ENCODE measurements around the gene GALNT3.

The GALNT3 gene

GRCh38 chr2:165757906-165758675 lies 36.0 kb downstream of the GALNT3 start:
- no peak overlapping the region for H3K9ac ChIP-seq (ENCODE audit: low read depth in 1 of 2, low read length in 2 of 2)
- no peak overlapping the region for H3K27ac ChIP-seq (ENCODE audit: low read depth, low read length)
- H3K4me1 ChIP-seq (ENCODE audit: control insufficient read depth in 1 of 2, insufficient read depth in 2 of 2, low read length in 2 of 2): peaks cover 0 to 3% of the 10 kb centered on the region in 2 donors
- no peak overlapping the region for H3K4me3 ChIP-seq (ENCODE audit: low read depth in 1 of 2, low read length in 2 of 2)
- H3K27me3 ChIP-seq (ENCODE audit: control insufficient read depth in 1 of 2, insufficient read depth in 2 of 2, low read length in 2 of 2): no peaks in the 10 kb centered on the region
- no peaks in the 10 kb centered on the region for H3K9me3 ChIP-seq (ENCODE audit: control insufficient read depth in 1 of 2, low read length in 2 of 2)
- peaks cover 3 to 25% of the 10 kb centered on the region in 2 donors for H3K36me3 ChIP-seq (ENCODE audit: control insufficient read depth in 1 of 2, insufficient read depth in 2 of 2, low read length in 2 of 2)

GRCh38 chr2:165746501-165746900 lies 47.5 kb downstream of the GALNT3 start:
- Histone ChIP-seq H3K27ac (ENCODE audit: low read depth, low read length) (no peak overlapping the region), H3K4me1 (ENCODE audit: control insufficient read depth in 1 of 2, insufficient read depth in 2 of 2, low read length in 2 of 2) (no peaks in the 10 kb centered on the region)

GRCh38 chr2:165745916-165746315 lies 48.1 kb downstream of the GALNT3 start:
- Histone ChIP-seq H3K36me3 (ENCODE audit: control insufficient read depth in 1 of 2, insufficient read depth in 2 of 2, low read length in 2 of 2) (peaks cover 0 to 11% of the 10 kb centered on the region in 2 donors), H3K27me3 (ENCODE audit: control insufficient read depth in 1 of 2, insufficient read depth in 2 of 2, low read length in 2 of 2) (no peaks in the 10 kb centered on the region), H3K9me3 (ENCODE audit: control insufficient read depth in 1 of 2, low read length in 2 of 2) (no peaks in the 10 kb centered on the region), H3K9ac (ENCODE audit: low read depth in 1 of 2, low read length in 2 of 2) (no peak overlapping the region), H3K4me3 (ENCODE audit: low read depth in 1 of 2, low read length in 2 of 2) (no peak overlapping the region), H3K27ac (ENCODE audit: low read depth, low read length) (no peak overlapping the region), H3K4me1 (ENCODE audit: control insufficient read depth in 1 of 2, insufficient read depth in 2 of 2, low read length in 2 of 2) (no peaks in the 10 kb centered on the region)

More at GRCh38 chr2:165746501-165746900, 47.5 kb downstream of the GALNT3 start:
- Histone ChIP-seq H3K9me3 (ENCODE audit: control insufficient read depth in 1 of 2, low read length in 2 of 2) (no peaks in the 10 kb centered on the region), H3K27me3 (ENCODE audit: control insufficient read depth in 1 of 2, insufficient read depth in 2 of 2, low read length in 2 of 2) (no peaks in the 10 kb centered on the region), H3K36me3 (ENCODE audit: control insufficient read depth in 1 of 2, insufficient read depth in 2 of 2, low read length in 2 of 2) (peaks cover 0 to 11% of the 10 kb centered on the region in 2 donors), H3K9ac (ENCODE audit: low read depth in 1 of 2, low read length in 2 of 2) (no peak overlapping the region), H3K4me3 (ENCODE audit: low read depth in 1 of 2, low read length in 2 of 2) (no peak overlapping the region)

- no peak overlapping the region for H3K27ac ChIP-seq (ENCODE audit: low read depth, low read length)
- H3K27me3 ChIP-seq (ENCODE audit: control insufficient read depth in 1 of 2, insufficient read depth in 2 of 2, low read length in 2 of 2): no peaks in the 10 kb centered on the region
- no peak overlapping the region for H3K4me3 ChIP-seq (ENCODE audit: low read depth in 1 of 2, low read length in 2 of 2)
- no peaks in the 10 kb centered on the region for H3K9me3 ChIP-seq (ENCODE audit: control insufficient read depth in 1 of 2, low read length in 2 of 2)
- no peak overlapping the region for H3K9ac ChIP-seq (ENCODE audit: low read depth in 1 of 2, low read length in 2 of 2)
- no peaks in the 10 kb centered on the region for H3K4me1 ChIP-seq (ENCODE audit: control insufficient read depth in 1 of 2, insufficient read depth in 2 of 2, low read length in 2 of 2)
- H3K36me3 ChIP-seq (ENCODE audit: control insufficient read depth in 1 of 2, insufficient read depth in 2 of 2, low read length in 2 of 2): peaks cover 0 to 9% of the 10 kb centered on the region in 2 donors
These were observed 50.6 kb downstream of the GALNT3 start for GRCh38 chr2:165743442-165743841.

GRCh38 chr2:165725421-165725820 lies 68.6 kb downstream of the GALNT3 start:
- no peak overlapping the region for H3K9ac ChIP-seq (ENCODE audit: low read depth in 1 of 2, low read length in 2 of 2)
- no peak overlapping the region for H3K4me3 ChIP-seq (ENCODE audit: low read depth in 1 of 2, low read length in 2 of 2)
- H3K9me3 ChIP-seq (ENCODE audit: control insufficient read depth in 1 of 2, low read length in 2 of 2): no peaks in the 10 kb centered on the region
- H3K36me3 ChIP-seq (ENCODE audit: control insufficient read depth in 1 of 2, insufficient read depth in 2 of 2, low read length in 2 of 2): no peaks in the 10 kb centered on the region
- no peaks in the 10 kb centered on the region for H3K27me3 ChIP-seq (ENCODE audit: control insufficient read depth in 1 of 2, insufficient read depth in 2 of 2, low read length in 2 of 2)
- no peaks in the 10 kb centered on the region for H3K4me1 ChIP-seq (ENCODE audit: control insufficient read depth in 1 of 2, insufficient read depth in 2 of 2, low read length in 2 of 2)
- no peak overlapping the region for H3K27ac ChIP-seq (ENCODE audit: low read depth, low read length)

GRCh38 chr2:165720511-165720910 lies 73.5 kb downstream of the GALNT3 start:
- no peak overlapping the region for H3K27ac ChIP-seq (ENCODE audit: low read depth, low read length)

GRCh38 chr2:165718610-165719210 lies 75.3 kb downstream of the GALNT3 start:
- Histone ChIP-seq H3K9me3 (ENCODE audit: control insufficient read depth in 1 of 2, low read length in 2 of 2) (no peaks in the 10 kb centered on the region), H3K9ac (ENCODE audit: low read depth in 1 of 2, low read length in 2 of 2) (no peak overlapping the region), H3K4me1 (ENCODE audit: control insufficient read depth in 1 of 2, insufficient read depth in 2 of 2, low read length in 2 of 2) (no peaks in the 10 kb centered on the region), H3K27ac (ENCODE audit: low read depth, low read length) (no peak overlapping the region), H3K36me3 (ENCODE audit: control insufficient read depth in 1 of 2, insufficient read depth in 2 of 2, low read length in 2 of 2) (no peaks in the 10 kb centered on the region), H3K27me3 (ENCODE audit: control insufficient read depth in 1 of 2, insufficient read depth in 2 of 2, low read length in 2 of 2) (no peaks in the 10 kb centered on the region), H3K4me3 (ENCODE audit: low read depth in 1 of 2, low read length in 2 of 2) (no peak overlapping the region)

More at GRCh38 chr2:165720511-165720910, 73.5 kb downstream of the GALNT3 start:
- Histone ChIP-seq H3K27me3 (ENCODE audit: control insufficient read depth in 1 of 2, insufficient read depth in 2 of 2, low read length in 2 of 2) (no peaks in the 10 kb centered on the region), H3K4me3 (ENCODE audit: low read depth in 1 of 2, low read length in 2 of 2) (no peak overlapping the region), H3K9ac (ENCODE audit: low read depth in 1 of 2, low read length in 2 of 2) (no peak overlapping the region), H3K4me1 (ENCODE audit: control insufficient read depth in 1 of 2, insufficient read depth in 2 of 2, low read length in 2 of 2) (no peaks in the 10 kb centered on the region), H3K36me3 (ENCODE audit: control insufficient read depth in 1 of 2, insufficient read depth in 2 of 2, low read length in 2 of 2) (no peaks in the 10 kb centered on the region), H3K9me3 (ENCODE audit: control insufficient read depth in 1 of 2, low read length in 2 of 2) (no peaks in the 10 kb centered on the region)

- no peaks in the 10 kb centered on the region for H3K27me3 ChIP-seq (ENCODE audit: control insufficient read depth in 1 of 2, insufficient read depth in 2 of 2, low read length in 2 of 2)
- H3K9ac ChIP-seq (ENCODE audit: low read depth in 1 of 2, low read length in 2 of 2): no peak overlapping the region
- no peaks in the 10 kb centered on the region for H3K36me3 ChIP-seq (ENCODE audit: control insufficient read depth in 1 of 2, insufficient read depth in 2 of 2, low read length in 2 of 2)
- no peaks in the 10 kb centered on the region for H3K4me1 ChIP-seq (ENCODE audit: control insufficient read depth in 1 of 2, insufficient read depth in 2 of 2, low read length in 2 of 2)
- no peaks in the 10 kb centered on the region for H3K9me3 ChIP-seq (ENCODE audit: control insufficient read depth in 1 of 2, low read length in 2 of 2)
- no peak overlapping the region for H3K4me3 ChIP-seq (ENCODE audit: low read depth in 1 of 2, low read length in 2 of 2)
- no peak overlapping the region for H3K27ac ChIP-seq (ENCODE audit: low read depth, low read length)
These were observed 78.0 kb downstream of the GALNT3 start for GRCh38 chr2:165716091-165716490.

- Histone ChIP-seq H3K9me3 (ENCODE audit: control insufficient read depth in 1 of 2, low read length in 2 of 2) (no peaks in the 10 kb centered on the region), H3K27me3 (ENCODE audit: control insufficient read depth in 1 of 2, insufficient read depth in 2 of 2, low read length in 2 of 2) (no peaks in the 10 kb centered on the region), H3K4me1 (ENCODE audit: control insufficient read depth in 1 of 2, insufficient read depth in 2 of 2, low read length in 2 of 2) (no peaks in the 10 kb centered on the region), H3K27ac (ENCODE audit: low read depth, low read length) (no peak overlapping the region), H3K4me3 (ENCODE audit: low read depth in 1 of 2, low read length in 2 of 2) (no peak overlapping the region), H3K36me3 (ENCODE audit: control insufficient read depth in 1 of 2, insufficient read depth in 2 of 2, low read length in 2 of 2) (no peaks in the 10 kb centered on the region), H3K9ac (ENCODE audit: low read depth in 1 of 2, low read length in 2 of 2) (no peak overlapping the region)
These were observed 87.0 kb downstream of the GALNT3 start for GRCh38 chr2:165706960-165707487.

GRCh38 chr2:165701147-165701546 lies 92.9 kb downstream of the GALNT3 start:
- Histone ChIP-seq H3K27ac (ENCODE audit: low read depth, low read length) (no peak overlapping the region), H3K27me3 (ENCODE audit: control insufficient read depth in 1 of 2, insufficient read depth in 2 of 2, low read length in 2 of 2) (peaks cover 0 to 3% of the 10 kb centered on the region in 2 donors), H3K9me3 (ENCODE audit: control insufficient read depth in 1 of 2, low read length in 2 of 2) (no peaks in the 10 kb centered on the region)

More at GRCh38 chr2:165701147-165701546, 92.9 kb downstream of the GALNT3 start:
- H3K36me3 ChIP-seq (ENCODE audit: control insufficient read depth in 1 of 2, insufficient read depth in 2 of 2, low read length in 2 of 2): no peaks in the 10 kb centered on the region
- peaks cover 0 to 3% of the 10 kb centered on the region in 2 donors for H3K4me1 ChIP-seq (ENCODE audit: control insufficient read depth in 1 of 2, insufficient read depth in 2 of 2, low read length in 2 of 2)
- no peak overlapping the region for H3K4me3 ChIP-seq (ENCODE audit: low read depth in 1 of 2, low read length in 2 of 2)
- no peak overlapping the region for H3K9ac ChIP-seq (ENCODE audit: low read depth in 1 of 2, low read length in 2 of 2)
